22Rv1 (cell line): ENCODE results near the gene FAM3A.

ENCODE experiments used
- ZFX ChIP-seq: fragments of 450-650 bp; IDR thresholded peaks from 2 replicates; pipeline ENCODE4 v1.6.1; 2017; ENCODE audit warnings: antibody characterized with exemption, borderline replicate concordance
- TF ChIP-seq, protein P1 (sequence below): fragments of 450-650 bp; IDR thresholded peaks from 2 replicates; pipeline ENCODE4 v1.5.1; 2017; ENCODE audit warnings: mild to moderate bottlenecking

DNA sequence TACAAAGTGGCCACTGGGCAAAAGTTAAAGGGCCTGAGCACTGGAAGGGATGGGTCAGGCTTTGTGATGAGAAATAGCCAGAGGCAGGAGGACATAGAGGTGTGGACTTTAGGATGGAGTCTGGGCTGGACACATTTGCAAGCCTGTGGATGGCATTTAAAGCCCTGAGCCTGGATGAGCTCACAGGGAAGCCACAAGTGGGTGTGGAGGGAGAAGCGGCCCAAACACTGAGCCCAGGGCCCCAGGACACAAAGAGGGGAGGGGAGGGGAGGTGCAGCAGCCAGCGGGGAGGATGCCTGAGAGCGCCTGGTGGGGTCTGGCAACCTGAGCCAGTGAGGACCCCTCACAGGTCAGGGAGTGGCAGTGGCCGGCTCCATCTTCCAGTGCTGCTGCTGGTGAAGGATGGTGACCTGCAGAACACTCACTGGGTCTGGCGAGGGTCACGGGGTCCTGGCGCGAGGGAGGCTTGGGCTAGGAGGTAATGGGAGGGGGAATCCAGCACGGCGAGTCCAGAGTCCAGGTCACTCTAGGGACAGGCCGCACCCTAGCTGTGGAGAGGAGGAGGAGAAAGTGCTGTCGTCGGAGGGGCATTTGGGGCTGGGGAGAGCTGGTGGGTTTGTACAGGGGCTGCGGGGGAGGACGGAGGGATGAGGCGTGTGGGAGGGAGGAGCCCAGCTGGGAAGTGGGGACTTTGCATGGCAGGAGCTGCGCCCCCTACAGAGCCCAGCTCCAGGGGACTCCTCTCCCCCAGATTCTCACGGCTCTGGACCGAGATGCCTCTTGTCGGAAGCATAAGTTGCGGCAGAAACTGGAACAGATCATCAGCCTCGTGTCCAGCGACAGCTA lies 44.0 kb downstream of the FAM3A start:
- TF ChIP-seq, protein P1, sequence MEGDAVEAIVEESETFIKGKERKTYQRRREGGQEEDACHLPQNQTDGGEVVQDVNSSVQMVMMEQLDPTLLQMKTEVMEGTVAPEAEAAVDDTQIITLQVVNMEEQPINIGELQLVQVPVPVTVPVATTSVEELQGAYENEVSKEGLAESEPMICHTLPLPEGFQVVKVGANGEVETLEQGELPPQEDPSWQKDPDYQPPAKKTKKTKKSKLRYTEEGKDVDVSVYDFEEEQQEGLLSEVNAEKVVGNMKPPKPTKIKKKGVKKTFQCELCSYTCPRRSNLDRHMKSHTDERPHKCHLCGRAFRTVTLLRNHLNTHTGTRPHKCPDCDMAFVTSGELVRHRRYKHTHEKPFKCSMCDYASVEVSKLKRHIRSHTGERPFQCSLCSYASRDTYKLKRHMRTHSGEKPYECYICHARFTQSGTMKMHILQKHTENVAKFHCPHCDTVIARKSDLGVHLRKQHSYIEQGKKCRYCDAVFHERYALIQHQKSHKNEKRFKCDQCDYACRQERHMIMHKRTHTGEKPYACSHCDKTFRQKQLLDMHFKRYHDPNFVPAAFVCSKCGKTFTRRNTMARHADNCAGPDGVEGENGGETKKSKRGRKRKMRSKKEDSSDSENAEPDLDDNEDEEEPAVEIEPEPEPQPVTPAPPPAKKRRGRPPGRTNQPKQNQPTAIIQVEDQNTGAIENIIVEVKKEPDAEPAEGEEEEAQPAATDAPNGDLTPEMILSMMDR, result no peak
- no peak for TF ChIP-seq ZFX
